ENCODE measurements around the gene COPS6.

COPS6 gene

DNA sequence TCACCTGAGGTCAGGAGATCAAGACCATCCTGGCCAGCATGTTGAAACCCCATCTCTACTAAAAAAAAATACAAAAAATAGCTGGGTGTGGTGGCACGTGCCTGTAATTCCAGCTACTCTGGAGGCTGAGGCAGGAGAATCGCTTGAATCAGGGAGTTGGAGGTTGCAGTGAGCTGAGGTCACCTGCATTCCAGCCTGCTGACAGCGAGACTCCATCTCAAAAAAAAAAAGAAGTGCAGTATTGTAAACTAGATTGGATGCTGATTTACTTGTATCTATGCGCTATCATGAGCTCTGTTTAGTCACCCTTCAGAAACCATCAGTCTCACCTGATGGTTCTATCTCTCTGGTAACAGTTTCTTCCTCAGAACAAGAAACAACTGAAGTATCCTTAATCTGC is 25.4 kb upstream of the COPS6 start:
- H3K9me3 ChIP-seq (ENCODE audit: control insufficient read depth in 1 of 2, low read length in 2 of 2): no peaks in the 10 kb centered on the region
- peaks cover 22 to 41% of the 10 kb centered on the region in 2 donors for H3K36me3 ChIP-seq (ENCODE audit: control insufficient read depth in 1 of 2, insufficient read depth in 2 of 2, low read length in 2 of 2)
- H3K4me3 ChIP-seq (ENCODE audit: low read depth in 1 of 2, low read length in 2 of 2): no peak overlapping the region
- peaks cover 0 to 13% of the 10 kb centered on the region in 2 donors for H3K4me1 ChIP-seq (ENCODE audit: control insufficient read depth in 1 of 2, insufficient read depth in 2 of 2, low read length in 2 of 2)
- H3K27me3 ChIP-seq (ENCODE audit: low read depth, low read length): no peaks in the 10 kb centered on the region
- no peak overlapping the region for H3K27ac ChIP-seq (ENCODE audit: low read length)

DNA sequence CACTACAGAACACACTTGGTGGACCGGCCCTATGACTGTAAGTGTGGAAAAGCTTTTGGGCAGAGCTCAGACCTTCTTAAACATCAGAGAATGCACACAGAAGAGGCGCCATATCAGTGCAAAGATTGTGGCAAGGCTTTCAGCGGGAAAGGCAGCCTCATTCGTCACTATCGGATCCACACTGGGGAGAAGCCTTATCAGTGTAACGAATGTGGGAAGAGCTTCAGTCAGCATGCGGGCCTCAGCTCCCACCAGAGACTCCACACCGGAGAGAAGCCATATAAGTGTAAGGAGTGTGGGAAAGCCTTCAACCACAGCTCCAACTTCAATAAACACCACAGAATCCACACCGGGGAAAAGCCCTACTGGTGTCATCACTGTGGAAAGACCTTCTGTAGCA is 24.6 kb upstream of the COPS6 start:
- Histone ChIP-seq H3K27ac (ENCODE audit: low read length) (no peak overlapping the region), H3K4me1 (ENCODE audit: control insufficient read depth in 1 of 2, insufficient read depth in 2 of 2, low read length in 2 of 2) (peaks cover 0 to 13% of the 10 kb centered on the region in 2 donors), H3K36me3 (ENCODE audit: control insufficient read depth in 1 of 2, insufficient read depth in 2 of 2, low read length in 2 of 2) (peaks cover 17 to 36% of the 10 kb centered on the region in 2 donors), H3K9me3 (ENCODE audit: control insufficient read depth in 1 of 2, low read length in 2 of 2) (no peaks in the 10 kb centered on the region), H3K27me3 (ENCODE audit: low read depth, low read length) (no peaks in the 10 kb centered on the region), H3K4me3 (ENCODE audit: low read depth in 1 of 2, low read length in 2 of 2) (no peak overlapping the region)

DNA sequence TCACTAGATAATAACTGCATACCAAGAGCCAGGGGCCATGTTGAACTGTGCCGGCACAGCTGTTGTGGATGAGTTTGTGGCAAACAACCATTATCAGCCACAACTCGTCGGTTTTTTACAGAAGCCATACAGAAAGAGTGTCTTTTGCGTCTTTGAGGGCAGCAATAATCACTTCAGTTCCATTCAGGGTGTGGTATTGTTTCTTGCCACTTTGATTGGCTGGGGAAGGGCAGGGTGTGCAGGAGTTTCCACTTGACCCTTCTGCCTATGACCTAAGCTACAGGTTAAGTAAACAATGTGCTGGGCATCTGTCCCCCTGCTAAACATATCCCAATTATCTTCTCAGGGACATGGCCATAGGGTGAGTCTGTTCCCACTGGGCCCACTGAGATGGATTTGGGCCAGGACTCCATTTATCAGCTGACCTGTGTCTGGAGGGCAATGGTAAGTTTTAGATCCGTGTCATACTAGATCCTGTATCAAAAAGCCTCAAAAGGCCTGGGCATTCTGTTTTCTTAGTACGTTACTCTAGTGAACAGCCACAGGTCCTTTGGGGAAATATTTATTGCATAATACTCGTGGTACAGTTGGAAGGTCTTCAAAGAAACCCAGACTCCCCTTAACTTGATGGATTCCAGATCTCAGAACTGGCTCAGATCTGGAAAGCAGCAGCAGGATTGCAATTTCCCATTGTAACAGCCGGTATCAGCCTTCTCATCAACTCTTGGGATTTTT is 23.1 kb upstream of the COPS6 start:
- Histone ChIP-seq H3K27me3 (ENCODE audit: low read depth, low read length) (no peaks in the 10 kb centered on the region), H3K36me3 (ENCODE audit: control insufficient read depth in 1 of 2, insufficient read depth in 2 of 2, low read length in 2 of 2) (peaks cover 22 to 42% of the 10 kb centered on the region in 2 donors), H3K27ac (ENCODE audit: low read length) (no peak overlapping the region), H3K4me3 (ENCODE audit: low read depth in 1 of 2, low read length in 2 of 2) (no peak overlapping the region), H3K4me1 (ENCODE audit: control insufficient read depth in 1 of 2, insufficient read depth in 2 of 2, low read length in 2 of 2) (peaks cover 0 to 13% of the 10 kb centered on the region in 2 donors), H3K9me3 (ENCODE audit: control insufficient read depth in 1 of 2, low read length in 2 of 2) (peaks cover 1 to 2% of the 10 kb centered on the region in 2 donors)

DNA sequence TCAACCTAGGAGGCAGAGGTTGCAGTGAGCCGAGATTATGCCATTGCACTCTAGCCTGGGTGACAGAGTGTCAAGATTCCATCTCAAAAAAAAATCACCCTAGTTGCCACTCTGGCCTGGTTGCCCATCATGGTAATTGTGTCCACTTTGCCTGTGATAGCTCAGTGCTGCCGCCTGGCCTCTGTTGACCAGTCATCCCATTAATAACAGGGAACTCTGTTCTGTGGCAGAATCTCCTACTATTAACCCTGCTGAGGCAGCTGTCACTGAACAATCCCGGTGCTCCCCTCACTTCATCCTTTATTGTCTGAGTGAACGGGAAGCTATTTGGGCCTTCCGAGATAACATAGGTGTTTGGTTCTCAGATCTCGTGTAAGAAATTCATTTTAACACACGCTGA is 21.8 kb upstream of the COPS6 start:
- peaks cover 15% of the 10 kb centered on the region in 2 donors for H3K9me3 ChIP-seq (ENCODE audit: control insufficient read depth in 1 of 2, low read length in 2 of 2)
- no peak overlapping the region for H3K4me3 ChIP-seq (ENCODE audit: low read depth in 1 of 2, low read length in 2 of 2)
- peaks cover 35 to 42% of the 10 kb centered on the region in 2 donors for H3K36me3 ChIP-seq (ENCODE audit: control insufficient read depth in 1 of 2, insufficient read depth in 2 of 2, low read length in 2 of 2)
- no peaks in the 10 kb centered on the region for H3K27me3 ChIP-seq (ENCODE audit: low read depth, low read length)
- H3K4me1 ChIP-seq (ENCODE audit: control insufficient read depth in 1 of 2, insufficient read depth in 2 of 2, low read length in 2 of 2): peaks cover 0 to 13% of the 10 kb centered on the region in 2 donors
- no peak overlapping the region for H3K27ac ChIP-seq (ENCODE audit: low read length)

DNA sequence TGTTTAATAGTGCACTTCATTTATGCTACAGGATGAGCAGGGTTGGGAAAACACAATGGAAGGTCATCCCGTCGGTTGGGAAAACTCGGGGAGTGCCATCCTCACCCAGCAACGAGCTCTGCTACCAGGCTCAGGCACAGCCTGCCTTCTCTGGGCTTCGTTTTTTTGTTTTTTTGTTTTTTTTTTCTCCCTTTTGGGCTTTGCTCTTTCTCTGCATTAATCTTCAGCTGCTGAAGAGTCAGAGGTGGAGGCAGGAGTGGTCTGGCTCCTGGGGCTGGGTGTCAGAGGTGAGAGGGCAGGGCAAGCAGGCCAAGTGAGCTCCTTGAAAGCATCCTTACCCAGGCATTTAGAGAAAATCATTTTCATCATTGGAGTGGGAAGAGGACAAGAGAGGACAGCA is 18.8 kb upstream of the COPS6 start:
- H3K4me3 ChIP-seq (ENCODE audit: low read depth in 1 of 2, low read length in 2 of 2): no peak overlapping the region
- peaks cover 20 to 22% of the 10 kb centered on the region in 2 donors for H3K9me3 ChIP-seq (ENCODE audit: control insufficient read depth in 1 of 2, low read length in 2 of 2)
- peaks cover 50 to 59% of the 10 kb centered on the region in 2 donors for H3K36me3 ChIP-seq (ENCODE audit: control insufficient read depth in 1 of 2, insufficient read depth in 2 of 2, low read length in 2 of 2)

DNA sequence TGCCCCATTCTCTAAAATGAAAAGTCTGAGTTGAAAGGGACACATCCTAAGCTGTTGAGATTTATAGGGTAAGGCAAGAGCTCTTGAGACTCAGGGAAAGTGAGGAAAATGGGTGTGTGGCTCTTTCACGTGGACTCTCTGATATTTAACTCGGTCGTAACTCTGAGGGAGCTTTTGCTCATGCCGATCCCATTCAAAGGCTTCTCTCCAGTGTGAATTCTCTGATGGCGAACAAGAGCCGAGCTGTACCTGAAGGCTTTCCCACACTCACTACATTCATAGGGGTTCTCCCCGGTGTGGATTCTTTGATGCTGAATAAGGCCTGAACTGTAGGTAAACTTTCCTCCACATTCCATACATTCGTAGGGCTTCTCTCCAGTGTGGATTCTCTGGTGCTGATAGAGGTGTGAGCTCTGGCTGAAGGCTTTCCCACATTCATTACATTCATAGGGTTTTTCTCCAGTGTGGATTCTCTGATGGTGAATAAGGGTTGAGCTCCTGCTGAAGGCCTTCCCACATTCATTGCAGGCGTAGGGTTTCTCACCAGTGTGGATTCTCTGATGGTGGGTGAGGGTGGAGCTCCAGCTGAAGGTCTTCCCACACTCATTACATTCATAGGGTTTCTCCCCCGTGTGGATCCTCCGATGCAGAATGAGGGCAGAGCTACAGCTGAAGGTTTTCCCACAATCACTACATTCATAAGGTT is 17.6 kb upstream of the COPS6 start:
- Histone ChIP-seq H3K27me3 (ENCODE audit: low read depth, low read length) (no peaks in the 10 kb centered on the region), H3K36me3 (ENCODE audit: control insufficient read depth in 1 of 2, insufficient read depth in 2 of 2, low read length in 2 of 2) (peaks cover 60 to 71% of the 10 kb centered on the region in 2 donors), H3K9me3 (ENCODE audit: control insufficient read depth in 1 of 2, low read length in 2 of 2) (peaks cover 20 to 22% of the 10 kb centered on the region in 2 donors), H3K4me1 (ENCODE audit: control insufficient read depth in 1 of 2, insufficient read depth in 2 of 2, low read length in 2 of 2) (no peaks in the 10 kb centered on the region), H3K27ac (ENCODE audit: low read length) (no peak overlapping the region), H3K4me3 (ENCODE audit: low read depth in 1 of 2, low read length in 2 of 2) (peak overlapping the region in 1 of 2 donors; percentile 30)

More for the DNA sequence above, 18.8 kb upstream of the COPS6 start:
- Histone ChIP-seq H3K27ac (ENCODE audit: low read length) (no peak overlapping the region), H3K4me1 (ENCODE audit: control insufficient read depth in 1 of 2, insufficient read depth in 2 of 2, low read length in 2 of 2) (peaks cover 0 to 11% of the 10 kb centered on the region in 2 donors), H3K27me3 (ENCODE audit: low read depth, low read length) (no peaks in the 10 kb centered on the region)

DNA sequence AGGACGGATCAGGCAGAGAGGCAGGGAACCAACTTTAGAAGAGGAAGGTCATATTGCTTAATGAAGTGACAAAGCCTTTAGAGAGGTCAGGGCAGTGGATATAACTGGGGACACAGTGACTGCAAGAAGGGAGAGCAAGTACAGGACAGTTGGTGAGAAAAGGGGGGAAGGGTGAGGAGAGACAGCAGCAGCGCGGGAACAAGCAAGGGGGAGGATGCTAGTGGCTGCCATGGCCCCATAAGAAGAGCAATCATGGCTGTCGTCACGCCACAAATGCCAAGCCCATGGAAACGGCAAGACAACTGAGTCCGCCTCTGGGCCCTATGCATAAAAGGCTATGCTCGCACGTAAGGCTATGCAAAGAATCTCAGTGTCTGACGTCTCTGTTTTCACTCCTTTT is 16.3 kb upstream of the COPS6 start:
- Histone ChIP-seq H3K27me3 (ENCODE audit: low read depth, low read length) (no peaks in the 10 kb centered on the region), H3K4me3 (ENCODE audit: low read depth in 1 of 2, low read length in 2 of 2) (peak overlapping the region in 1 of 2 donors; percentile 30), H3K9me3 (ENCODE audit: control insufficient read depth in 1 of 2, low read length in 2 of 2) (peaks cover 20 to 22% of the 10 kb centered on the region in 2 donors), H3K36me3 (ENCODE audit: control insufficient read depth in 1 of 2, insufficient read depth in 2 of 2, low read length in 2 of 2) (peaks cover 68 to 82% of the 10 kb centered on the region in 2 donors), H3K4me1 (ENCODE audit: control insufficient read depth in 1 of 2, insufficient read depth in 2 of 2, low read length in 2 of 2) (no peaks in the 10 kb centered on the region), H3K27ac (ENCODE audit: low read length) (no peak overlapping the region)

DNA sequence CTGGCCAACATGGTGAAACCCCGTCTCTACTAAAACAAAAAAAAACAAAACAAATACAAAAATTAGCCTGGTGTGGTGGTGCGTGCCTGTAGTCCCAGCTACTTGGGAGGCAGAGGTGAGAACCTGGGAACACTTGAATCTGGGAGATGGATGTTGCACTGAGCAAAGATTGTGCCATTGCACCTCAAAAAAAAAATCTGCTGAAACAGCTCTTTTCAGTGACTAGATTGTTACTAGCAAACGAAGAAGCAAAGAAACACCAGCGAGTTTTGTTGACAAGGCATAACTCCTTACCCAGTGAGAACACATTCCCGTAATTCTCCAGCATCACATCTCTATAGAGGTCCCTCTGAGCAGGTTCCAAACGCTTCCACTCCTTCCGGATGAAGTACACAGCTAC is 13.9 kb upstream of the COPS6 start:
- peaks cover 66 to 83% of the 10 kb centered on the region in 2 donors for H3K36me3 ChIP-seq (ENCODE audit: control insufficient read depth in 1 of 2, insufficient read depth in 2 of 2, low read length in 2 of 2)
- no peaks in the 10 kb centered on the region for H3K27me3 ChIP-seq (ENCODE audit: low read depth, low read length)
- H3K4me3 ChIP-seq (ENCODE audit: low read depth in 1 of 2, low read length in 2 of 2): no peak overlapping the region
- H3K4me1 ChIP-seq (ENCODE audit: control insufficient read depth in 1 of 2, insufficient read depth in 2 of 2, low read length in 2 of 2): peaks cover 0 to 10% of the 10 kb centered on the region in 2 donors
- peaks cover 20 to 22% of the 10 kb centered on the region in 2 donors for H3K9me3 ChIP-seq (ENCODE audit: control insufficient read depth in 1 of 2, low read length in 2 of 2)
- no peak overlapping the region for H3K27ac ChIP-seq (ENCODE audit: low read length)

DNA sequence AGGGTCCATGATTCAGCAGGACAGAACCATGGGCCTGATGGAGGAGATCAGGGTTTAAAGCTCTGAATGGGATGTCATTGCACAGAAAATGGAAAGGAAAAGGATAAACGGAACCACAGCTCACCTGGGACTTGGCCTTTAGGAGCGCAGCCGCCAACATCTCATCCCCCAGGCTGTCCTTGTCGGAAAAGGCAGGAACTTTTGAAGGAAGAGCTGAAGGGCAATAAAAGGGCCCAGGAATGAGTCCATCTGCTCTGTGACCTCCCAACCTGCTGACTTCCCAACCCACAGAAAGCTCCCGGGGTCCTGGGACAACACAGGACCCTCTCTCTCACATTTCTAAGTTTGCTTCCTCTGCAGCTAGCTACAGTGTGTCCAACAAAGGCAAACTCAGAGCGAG is 13.4 kb upstream of the COPS6 start:
- Histone ChIP-seq H3K9me3 (ENCODE audit: control insufficient read depth in 1 of 2, low read length in 2 of 2) (peaks cover 20 to 22% of the 10 kb centered on the region in 2 donors), H3K27ac (ENCODE audit: low read length) (no peak overlapping the region), H3K4me3 (ENCODE audit: low read depth in 1 of 2, low read length in 2 of 2) (no peak overlapping the region), H3K4me1 (ENCODE audit: control insufficient read depth in 1 of 2, insufficient read depth in 2 of 2, low read length in 2 of 2) (peaks cover 0 to 16% of the 10 kb centered on the region in 2 donors), H3K36me3 (ENCODE audit: control insufficient read depth in 1 of 2, insufficient read depth in 2 of 2, low read length in 2 of 2) (peaks cover 61 to 77% of the 10 kb centered on the region in 2 donors), H3K27me3 (ENCODE audit: low read depth, low read length) (no peaks in the 10 kb centered on the region)

DNA sequence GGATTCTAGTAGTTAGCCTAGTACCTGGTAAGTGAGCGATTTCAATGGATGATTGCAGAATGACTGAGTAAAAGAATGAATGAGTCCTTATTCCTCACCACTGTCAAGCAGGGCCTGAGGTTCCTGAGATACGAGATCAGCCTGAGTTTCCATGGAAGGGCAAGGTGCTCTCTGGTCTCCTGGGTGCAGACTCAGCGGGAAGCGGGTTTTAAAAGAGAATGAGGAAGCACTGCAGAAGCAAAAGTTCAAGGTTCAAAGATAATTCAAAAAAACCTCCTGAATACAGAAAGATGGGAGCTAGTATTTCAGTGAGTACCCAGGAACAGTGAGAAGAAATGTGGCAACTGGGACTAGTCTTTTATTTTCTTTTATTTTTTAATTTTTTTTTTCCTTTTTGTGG is 11.6 kb upstream of the COPS6 start:
- H3K36me3 ChIP-seq (ENCODE audit: control insufficient read depth in 1 of 2, insufficient read depth in 2 of 2, low read length in 2 of 2): peaks cover 43 to 59% of the 10 kb centered on the region in 2 donors

DNA sequence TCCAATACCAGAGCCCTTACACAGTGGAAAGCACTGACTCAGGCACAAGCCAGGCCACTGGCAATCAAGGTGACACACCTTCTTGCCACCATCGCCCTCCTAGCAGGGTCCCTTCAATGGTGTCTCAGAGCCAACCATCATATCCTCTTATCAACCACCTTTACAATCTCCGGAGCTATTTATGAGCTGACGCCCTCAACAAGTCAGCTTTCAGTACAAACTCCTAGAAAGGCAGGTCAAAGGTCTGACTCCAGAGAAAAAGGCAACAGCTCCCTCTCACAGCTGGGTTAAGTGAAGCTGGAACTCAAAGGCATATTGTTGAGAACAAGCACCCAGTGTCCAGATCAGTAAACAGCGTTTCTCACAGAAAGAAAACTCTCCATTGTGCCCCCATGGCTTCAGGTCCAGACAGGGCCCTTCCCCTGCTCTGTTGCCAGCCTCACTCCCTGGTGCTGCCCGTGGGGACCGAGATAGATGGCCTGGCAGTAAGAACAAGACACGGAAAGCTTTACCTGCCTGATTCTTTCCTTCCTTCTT is 9.7 kb upstream of the COPS6 start:
- Histone ChIP-seq H3K27ac (ENCODE audit: low read length) (peak overlapping the region; percentile 35), H3K4me3 (ENCODE audit: low read depth in 1 of 2, low read length in 2 of 2) (no peak overlapping the region), H3K9me3 (ENCODE audit: control insufficient read depth in 1 of 2, low read length in 2 of 2) (no peaks in the 10 kb centered on the region), H3K27me3 (ENCODE audit: low read depth, low read length) (no peaks in the 10 kb centered on the region), H3K4me1 (ENCODE audit: control insufficient read depth in 1 of 2, insufficient read depth in 2 of 2, low read length in 2 of 2) (peaks cover 0 to 30% of the 10 kb centered on the region in 2 donors), H3K36me3 (ENCODE audit: control insufficient read depth in 1 of 2, insufficient read depth in 2 of 2, low read length in 2 of 2) (peaks cover 27 to 41% of the 10 kb centered on the region in 2 donors)

More for the DNA sequence above, 11.6 kb upstream of the COPS6 start:
- H3K27me3 ChIP-seq (ENCODE audit: low read depth, low read length): no peaks in the 10 kb centered on the region
- peaks cover 0 to 21% of the 10 kb centered on the region in 2 donors for H3K4me1 ChIP-seq (ENCODE audit: control insufficient read depth in 1 of 2, insufficient read depth in 2 of 2, low read length in 2 of 2)
- peaks cover 2 to 4% of the 10 kb centered on the region in 2 donors for H3K9me3 ChIP-seq (ENCODE audit: control insufficient read depth in 1 of 2, low read length in 2 of 2)
- no peak overlapping the region for H3K4me3 ChIP-seq (ENCODE audit: low read depth in 1 of 2, low read length in 2 of 2)
- no peak overlapping the region for H3K27ac ChIP-seq (ENCODE audit: low read length)
